Gastroesophageal sphincter (tissue), 3 donors: Measurements from ENCODE around the gene TDRD10.

Experiments used
- CTCF ChIP-seq, 4 experiments: fragments of 200-600 bp in 2 of 4; fragments of 450-650 bp in 2 of 4; sonication (generic) in 1 of 4; IDR thresholded peaks; one replicate each; pipeline ENCODE4 v1.5.1; 2017 to 2019; ENCODE audit warnings: antibody characterized with exemption in 4 of 4, mild to moderate bottlenecking in 2 of 4, moderate library complexity in 2 of 4
- POLR2A ChIP-seq, 2 donors: fragments of 450-650 bp; IDR thresholded peaks; one replicate each; pipeline ENCODE4 v1.6.1; 2017; ENCODE audit warnings: antibody characterized with exemption in 2 of 2, mild to moderate bottlenecking in 2 of 2, moderate library complexity in 1 of 2
- POLR2AphosphoS5 ChIP-seq: sonication (generic); formaldehyde crosslinking; IDR thresholded peaks from one replicate; pipeline ENCODE4 v1.6.1; 2017; ENCODE audit warnings: antibody characterized with exemption

DNA sequence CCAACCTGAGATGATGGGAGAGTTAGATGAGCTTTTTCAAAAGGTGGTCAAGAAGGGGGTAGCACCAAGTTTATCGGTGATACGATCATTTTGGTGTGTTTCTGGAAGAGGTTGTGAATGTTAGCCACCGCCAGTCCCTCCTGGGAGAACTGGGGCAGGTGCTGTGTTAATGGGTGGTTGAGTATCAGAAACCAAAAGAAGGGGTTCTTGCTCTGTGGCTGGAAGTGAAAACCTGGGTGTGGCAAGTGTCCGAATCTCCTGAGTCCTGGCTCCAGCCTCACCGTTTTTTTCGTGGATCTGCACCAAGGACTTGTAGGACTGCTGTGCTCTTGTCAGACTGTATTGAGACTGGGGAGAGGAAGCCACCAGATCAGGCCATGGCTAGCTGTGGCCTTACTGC, 48.6 kb downstream of the TDRD10 start:
- TF ChIP-seq CTCF (IDR thresholded peaks at IDR 0.05) = no peak
- TF ChIP-seq POLR2AphosphoS5 = no peak
- TF ChIP-seq POLR2A (IDR thresholded peaks at IDR 0.05) = no peak
